Stimulated activated memory B cell treated with anti-CD40 and anti-IgM and Interleukin-4, amounts not matched to agents 10 μg/mL and 1 μg/mL and 100 μg/mL, for 72 hours (primary cell): ENCODE results near the gene LRRC4B.
"Not testable (repeated sequence)": the region's sequence is repeated elsewhere in the genome, so short reads cannot be mapped to it uniquely, and the experiment has no call there.

ENCODE experiments used
- ATAC-seq: fragments of 150-1000 bp; cut with Tn5 transposase; 2 replicates; pipeline ENCODE4 v1.10.0; 2021
- H3K27ac Mint-ChIP-seq: one replicate; pipeline ENCODE4 v1.8.0; 2022; ENCODE audit warnings: mild to moderate bottlenecking, mixed read lengths
- H3K27me3 Mint-ChIP-seq: one replicate; pipeline ENCODE4 v1.8.0; 2022; ENCODE audit warnings: mixed read lengths
- H3K36me3 Mint-ChIP-seq: one replicate; pipeline ENCODE4 v1.8.0; 2022; ENCODE audit warnings: mixed read lengths
- H3K4me1 Mint-ChIP-seq: one replicate; pipeline ENCODE4 v1.8.0; 2022; ENCODE audit warnings: mixed read lengths
- H3K4me3 Mint-ChIP-seq: one replicate; pipeline ENCODE4 v1.8.0; 2022; ENCODE audit warnings: mild to moderate bottlenecking, moderate library complexity, mixed read lengths
- H3K9me3 Mint-ChIP-seq: one replicate; pipeline ENCODE4 v1.8.0; 2022; ENCODE audit warnings: mixed read lengths

The LRRC4B gene

DNA sequence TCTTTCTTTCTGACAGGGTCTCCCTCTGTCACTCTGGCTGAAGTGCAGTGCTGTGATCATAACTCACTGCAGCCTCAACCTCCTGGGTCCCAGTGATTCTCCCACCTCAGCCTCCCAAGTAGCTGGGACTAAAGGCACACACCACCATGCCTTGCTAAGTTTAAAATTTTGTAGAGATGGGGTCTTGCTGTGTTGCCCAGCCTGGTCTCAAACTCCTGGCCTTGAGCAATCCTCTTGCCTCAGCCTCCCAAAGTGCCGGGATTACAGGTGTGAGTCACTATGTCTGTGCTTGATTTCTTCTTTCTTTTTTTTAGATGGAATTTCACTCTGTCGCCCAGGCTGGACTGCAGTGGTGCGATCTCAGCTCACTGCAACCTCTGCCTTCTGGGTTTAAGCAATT, 40.2 kb downstream of the LRRC4B start:
- not testable (repeated sequence) for H3K4me3 Mint-ChIP-seq, H3K9me3 Mint-ChIP-seq, H3K36me3 Mint-ChIP-seq, H3K27ac Mint-ChIP-seq, ATAC-seq, H3K4me1 Mint-ChIP-seq
- peaks cover 50% of the 10 kb centered on the region for H3K27me3 Mint-ChIP-seq

DNA sequence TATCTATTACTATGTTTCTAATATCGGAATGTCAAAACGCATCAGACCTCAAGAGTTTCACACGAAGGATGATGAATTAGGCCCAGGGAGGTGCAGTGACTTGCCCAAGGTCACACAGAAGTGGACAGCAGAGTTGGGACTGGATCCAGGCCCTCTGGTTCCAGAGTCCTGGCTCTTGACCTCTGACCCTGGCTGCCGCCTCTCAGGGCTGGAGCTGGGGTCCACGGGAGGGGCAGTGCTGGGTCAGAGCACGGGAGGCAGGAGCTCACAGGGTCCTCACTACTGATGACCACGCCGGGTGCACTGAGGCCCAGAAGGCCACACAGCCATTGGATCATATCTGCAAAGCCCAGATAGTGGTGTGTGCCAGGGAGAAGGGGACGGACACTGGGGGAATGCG, 45.4 kb downstream of the LRRC4B start:
- H3K27me3 Mint-ChIP-seq: peaks cover 7% of the 10 kb centered on the region
- H3K27ac Mint-ChIP-seq: no peak overlapping the region
- H3K4me1 Mint-ChIP-seq: no peaks in the 10 kb centered on the region
- no peak overlapping the region for H3K4me3 Mint-ChIP-seq
- ATAC-seq: no peak
- no peaks in the 10 kb centered on the region for H3K36me3 Mint-ChIP-seq
- no peaks in the 10 kb centered on the region for H3K9me3 Mint-ChIP-seq

DNA sequence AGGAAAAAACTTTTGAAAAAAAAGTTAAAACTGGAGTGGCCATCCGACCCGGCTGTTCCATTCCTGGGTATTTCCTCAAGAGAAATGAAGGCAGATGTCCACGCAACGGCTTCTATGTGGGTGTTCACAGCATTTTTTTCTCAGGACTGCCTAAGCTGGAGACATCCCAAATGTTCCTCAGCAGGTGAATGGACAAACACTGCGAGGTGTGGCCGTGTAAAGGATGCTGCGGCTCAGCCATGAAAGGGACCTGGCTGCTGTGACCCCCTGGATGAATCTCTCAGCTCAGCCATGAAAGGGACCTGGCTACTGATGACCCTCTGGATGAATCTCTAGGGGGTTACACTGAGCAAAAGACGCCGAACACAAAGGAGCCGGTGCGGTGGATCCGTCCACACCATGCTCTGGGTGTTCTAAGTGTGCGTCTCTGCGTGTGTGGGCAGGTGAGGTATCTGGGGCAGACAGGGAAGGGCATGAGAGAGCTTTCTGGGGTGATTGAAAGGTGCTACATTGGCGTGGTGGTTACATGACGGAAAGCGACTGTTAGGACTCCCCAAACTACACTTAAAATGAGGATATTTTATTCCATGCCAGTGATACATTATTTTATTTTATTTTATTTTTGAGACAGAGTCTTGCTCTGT, 47.3 kb downstream of the LRRC4B start:
- H3K27me3 Mint-ChIP-seq: peaks cover 5% of the 10 kb centered on the region
- no peaks in the 10 kb centered on the region for H3K9me3 Mint-ChIP-seq
- H3K4me1 Mint-ChIP-seq: no peaks in the 10 kb centered on the region
- H3K4me3 Mint-ChIP-seq: no peak overlapping the region
- no peak for ATAC-seq
- H3K27ac Mint-ChIP-seq: no peak overlapping the region
- H3K36me3 Mint-ChIP-seq: no peaks in the 10 kb centered on the region

DNA sequence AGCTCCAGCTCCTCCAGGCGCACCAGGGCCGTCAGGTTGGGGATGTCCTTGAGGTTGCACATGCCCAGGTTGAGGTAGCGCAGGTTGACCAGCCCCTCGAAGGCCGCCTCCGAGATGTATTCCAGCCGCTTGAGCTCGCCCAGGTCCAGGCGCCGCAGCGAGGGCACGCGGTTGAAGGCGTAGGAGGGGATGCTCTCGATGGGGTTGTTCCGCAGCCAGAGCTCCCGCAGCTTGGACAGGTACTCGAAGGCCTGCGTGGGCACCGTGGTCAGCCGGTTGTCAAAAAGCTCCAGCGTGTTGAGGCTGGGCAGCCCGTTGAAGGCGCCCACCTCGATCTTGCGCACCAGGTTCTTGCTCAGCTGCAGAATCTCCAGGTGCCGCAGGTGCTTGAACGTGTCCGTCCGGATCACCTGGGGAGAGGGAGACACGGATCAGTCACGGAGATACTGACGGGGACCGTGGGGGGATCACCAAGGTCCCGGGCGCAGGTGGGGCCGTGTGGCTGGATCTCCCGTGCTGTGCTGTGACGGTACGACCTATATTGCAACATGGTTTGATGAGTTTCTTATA, 49.1 kb downstream of the LRRC4B start:
- no peaks in the 10 kb centered on the region for H3K36me3 Mint-ChIP-seq
- no peak overlapping the region for H3K27ac Mint-ChIP-seq
- no peak overlapping the region for H3K4me3 Mint-ChIP-seq
- ATAC-seq: no peak
- peaks cover 19% of the 10 kb centered on the region for H3K27me3 Mint-ChIP-seq
- H3K9me3 Mint-ChIP-seq: no peaks in the 10 kb centered on the region
- no peaks in the 10 kb centered on the region for H3K4me1 Mint-ChIP-seq

DNA sequence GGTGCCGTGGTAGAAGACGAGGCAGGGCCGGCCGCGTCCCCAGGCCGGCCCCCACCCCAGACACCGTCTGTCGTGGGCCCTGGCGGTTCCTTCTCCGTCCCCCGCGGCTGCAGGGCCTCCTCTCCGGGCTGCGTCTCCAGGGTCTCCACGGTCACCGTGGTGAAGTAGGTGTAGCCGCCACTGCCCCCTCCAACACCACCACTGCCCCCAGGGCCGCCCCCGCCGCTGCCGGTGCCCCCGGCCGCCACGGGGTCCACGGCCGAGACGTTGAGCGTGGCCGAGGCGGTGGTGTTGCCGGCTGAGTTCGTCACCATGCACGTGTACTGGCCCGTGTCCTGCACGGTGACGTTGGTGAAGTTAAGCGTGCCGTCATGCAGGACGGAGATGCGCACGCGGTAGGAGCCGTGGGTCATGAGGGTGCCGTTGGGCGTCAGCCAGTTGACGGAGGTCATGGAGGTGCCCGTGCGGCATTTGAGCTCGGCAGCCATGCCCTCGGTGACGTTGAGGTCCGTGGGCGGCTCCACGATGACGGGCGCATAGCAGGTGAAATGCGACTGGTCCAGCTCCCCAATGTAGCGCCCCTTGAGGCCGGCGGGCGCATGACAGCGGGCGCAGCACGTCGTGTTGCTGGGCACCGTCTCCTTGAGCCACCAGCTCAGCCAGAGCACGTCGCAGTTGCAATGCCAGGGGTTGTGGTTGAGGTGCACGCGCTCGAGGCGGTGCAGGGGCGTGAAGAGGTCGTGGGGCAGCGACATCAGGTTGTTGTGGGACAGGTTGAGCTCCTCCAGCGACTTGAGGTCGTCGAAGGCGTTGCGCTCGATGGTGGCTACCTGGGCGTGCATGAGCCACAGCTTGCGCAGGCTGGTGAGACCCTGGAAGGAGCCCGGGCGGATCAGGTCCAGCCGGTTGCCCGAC, 49.9 kb downstream of the LRRC4B start:
- no peaks in the 10 kb centered on the region for H3K4me1 Mint-ChIP-seq
- H3K27ac Mint-ChIP-seq: no peak overlapping the region
- no peaks in the 10 kb centered on the region for H3K36me3 Mint-ChIP-seq
- no peaks in the 10 kb centered on the region for H3K9me3 Mint-ChIP-seq
- ATAC-seq: peak; percentile 7
- H3K4me3 Mint-ChIP-seq: no peak overlapping the region
- H3K27me3 Mint-ChIP-seq: peaks cover 26% of the 10 kb centered on the region

DNA sequence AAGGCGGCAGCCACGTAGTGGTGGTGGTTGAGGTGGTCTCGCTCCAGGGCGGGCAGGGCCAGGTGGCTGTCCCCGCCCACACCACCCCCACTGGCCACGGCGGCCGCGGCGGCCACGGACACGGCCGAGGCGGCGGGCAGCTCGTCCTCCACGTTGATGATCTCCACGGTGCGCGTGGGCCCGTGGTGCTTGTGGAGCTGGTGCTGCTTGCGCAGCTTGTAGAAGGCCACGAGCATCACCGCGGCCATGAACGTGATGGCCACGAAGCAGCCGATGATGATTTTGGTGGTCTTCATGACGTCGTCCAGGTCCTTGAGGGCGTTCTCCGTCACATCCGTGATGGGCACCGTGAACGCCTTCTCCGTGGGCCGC, 50.5 kb downstream of the LRRC4B start:
- peaks cover 32% of the 10 kb centered on the region for H3K27me3 Mint-ChIP-seq
- H3K4me1 Mint-ChIP-seq: no peaks in the 10 kb centered on the region
- no peak for ATAC-seq
- H3K36me3 Mint-ChIP-seq: no peaks in the 10 kb centered on the region
- H3K9me3 Mint-ChIP-seq: no peaks in the 10 kb centered on the region
- no peak overlapping the region for H3K4me3 Mint-ChIP-seq
- H3K27ac Mint-ChIP-seq: no peak overlapping the region

DNA sequence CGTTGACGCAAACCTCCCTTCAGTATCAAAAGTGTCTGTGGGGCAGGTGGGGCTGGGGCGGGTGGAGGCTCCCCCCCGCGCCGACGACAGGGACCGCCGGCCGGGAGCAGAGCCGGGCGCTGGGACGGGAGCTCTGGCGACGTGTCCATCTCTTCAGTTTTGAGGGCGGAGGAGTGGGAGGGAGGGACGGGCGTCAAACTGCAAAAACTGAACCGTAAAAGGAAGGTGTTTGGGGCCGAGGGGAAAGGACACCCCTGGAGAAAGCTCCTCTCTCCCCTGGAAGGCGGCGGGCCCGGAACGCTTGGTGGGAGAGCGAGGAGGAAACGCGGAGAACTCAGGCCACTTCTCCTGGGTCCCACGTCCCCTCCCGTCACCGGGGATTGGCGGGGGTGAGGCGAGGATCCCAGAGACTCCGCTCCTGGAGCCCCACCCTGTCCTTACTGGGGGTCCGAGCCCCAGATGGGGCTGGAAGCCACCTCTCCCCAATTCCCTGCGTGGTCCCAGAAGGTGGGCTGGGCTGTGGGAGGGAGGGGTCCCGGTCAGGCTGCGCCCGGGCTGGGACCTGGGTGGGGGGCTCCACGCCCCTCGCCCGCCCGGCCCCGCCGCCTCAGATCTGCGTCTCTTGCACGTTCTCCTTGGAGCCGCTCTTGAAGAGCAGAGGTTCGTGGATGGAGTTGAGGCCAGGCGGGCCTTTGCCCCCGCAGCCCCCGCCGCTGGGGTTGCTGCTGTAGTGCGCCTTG, 51.1 kb downstream of the LRRC4B start:
- H3K9me3 Mint-ChIP-seq: no peaks in the 10 kb centered on the region
- no peaks in the 10 kb centered on the region for H3K36me3 Mint-ChIP-seq
- no peak overlapping the region for H3K4me3 Mint-ChIP-seq
- ATAC-seq: no peak
- H3K4me1 Mint-ChIP-seq: no peaks in the 10 kb centered on the region
- H3K27ac Mint-ChIP-seq: no peak overlapping the region
- H3K27me3 Mint-ChIP-seq: peaks cover 32% of the 10 kb centered on the region

DNA sequence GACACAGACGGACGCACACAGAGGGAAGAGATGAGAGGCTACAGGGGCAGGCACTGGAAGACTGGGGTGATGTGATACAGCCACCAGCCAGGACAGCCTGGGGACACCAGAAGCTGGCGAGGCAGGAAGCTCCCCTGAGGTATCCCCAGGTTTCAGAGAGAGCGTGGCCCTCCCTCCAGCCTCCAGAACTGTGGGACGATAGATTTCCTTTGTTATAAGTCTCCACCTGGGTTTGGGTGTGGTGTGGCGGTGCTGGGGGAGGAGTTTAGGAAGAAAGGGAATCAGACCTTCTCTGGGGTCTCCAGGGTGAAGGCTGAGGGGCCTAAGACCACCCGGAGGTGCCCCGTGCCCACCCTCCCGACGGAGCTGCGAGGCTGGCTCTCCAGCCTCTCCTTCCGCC, 51.8 kb downstream of the LRRC4B start:
- no peak overlapping the region for H3K27ac Mint-ChIP-seq

DNA sequence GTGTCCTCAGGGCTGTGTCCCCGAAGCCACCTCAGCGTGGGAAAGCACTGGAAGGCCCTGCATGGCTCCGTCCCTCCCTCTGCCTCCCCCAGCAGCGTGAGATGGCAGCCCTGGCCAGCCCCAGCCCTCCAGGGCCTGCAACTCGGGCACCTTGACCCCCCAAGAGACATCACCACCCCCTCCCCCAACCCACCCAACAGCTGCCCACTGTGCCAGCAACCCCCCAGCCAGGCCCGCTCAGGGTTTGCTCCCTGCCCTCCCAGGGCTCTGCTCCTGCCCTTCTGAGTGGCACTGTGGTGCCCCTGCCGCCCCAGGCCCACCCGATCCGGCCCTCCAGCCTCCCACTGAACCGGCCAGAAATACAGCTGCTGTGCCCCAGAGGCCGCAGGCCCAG, 53.1 kb downstream of the LRRC4B start:
- H3K36me3 Mint-ChIP-seq: no peaks in the 10 kb centered on the region
- no peak overlapping the region for H3K4me3 Mint-ChIP-seq
- peaks cover 2% of the 10 kb centered on the region for H3K9me3 Mint-ChIP-seq

More for the DNA sequence above, 51.8 kb downstream of the LRRC4B start:
- no peak overlapping the region for H3K4me3 Mint-ChIP-seq
- no peaks in the 10 kb centered on the region for H3K36me3 Mint-ChIP-seq
- no peak for ATAC-seq
- H3K9me3 Mint-ChIP-seq: peaks cover under 1% of the 10 kb centered on the region
- peaks cover 32% of the 10 kb centered on the region for H3K27me3 Mint-ChIP-seq
- peaks cover 6% of the 10 kb centered on the region for H3K4me1 Mint-ChIP-seq

DNA sequence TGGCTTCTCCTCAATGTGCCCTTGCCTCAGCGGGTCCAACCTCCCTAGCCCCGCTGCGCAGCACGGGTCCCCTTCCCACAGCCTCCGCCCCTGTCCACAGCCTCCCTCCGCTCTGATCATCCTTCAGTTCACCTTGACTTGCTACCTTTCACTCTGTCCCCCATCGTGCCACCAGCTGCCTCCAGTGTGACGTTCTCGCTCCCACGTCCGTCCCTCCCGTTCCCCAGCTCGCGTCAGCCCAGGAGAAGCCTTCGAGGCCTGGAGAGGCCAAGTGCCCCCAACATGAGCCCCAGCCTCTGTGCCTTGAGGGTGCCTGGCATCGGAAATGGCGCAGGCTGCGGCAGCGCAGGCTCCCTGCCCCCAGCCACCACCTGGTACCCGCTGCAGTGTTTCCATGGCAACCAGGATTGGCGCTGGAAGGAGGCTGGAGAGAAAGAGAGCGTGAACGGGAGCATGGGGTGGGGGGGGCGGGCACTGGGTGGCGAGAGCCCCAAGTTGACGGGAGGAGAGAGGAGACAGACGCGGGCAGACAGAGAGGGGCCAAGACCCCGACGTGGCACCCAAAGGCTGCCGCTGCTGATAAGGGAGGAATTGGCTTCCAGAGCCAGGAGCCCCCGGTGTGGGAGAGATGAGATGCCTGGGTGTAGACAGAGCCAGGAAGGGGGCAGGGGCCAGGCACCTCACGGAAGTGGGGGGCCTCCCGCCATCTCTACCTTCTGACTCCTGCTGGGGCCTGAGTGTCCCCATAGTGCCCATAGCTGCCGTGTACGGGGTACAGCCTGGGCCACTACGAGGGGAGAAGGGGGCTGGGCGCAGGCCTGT, 53.7 kb downstream of the LRRC4B start:
- no peak overlapping the region for H3K4me3 Mint-ChIP-seq

More for the DNA sequence above, 53.1 kb downstream of the LRRC4B start:
- no peak for ATAC-seq
- Mint-ChIP-seq H3K27ac (no peak overlapping the region), H3K27me3 (peaks cover 32% of the 10 kb centered on the region), H3K4me1 (peaks cover 17% of the 10 kb centered on the region)

DNA sequence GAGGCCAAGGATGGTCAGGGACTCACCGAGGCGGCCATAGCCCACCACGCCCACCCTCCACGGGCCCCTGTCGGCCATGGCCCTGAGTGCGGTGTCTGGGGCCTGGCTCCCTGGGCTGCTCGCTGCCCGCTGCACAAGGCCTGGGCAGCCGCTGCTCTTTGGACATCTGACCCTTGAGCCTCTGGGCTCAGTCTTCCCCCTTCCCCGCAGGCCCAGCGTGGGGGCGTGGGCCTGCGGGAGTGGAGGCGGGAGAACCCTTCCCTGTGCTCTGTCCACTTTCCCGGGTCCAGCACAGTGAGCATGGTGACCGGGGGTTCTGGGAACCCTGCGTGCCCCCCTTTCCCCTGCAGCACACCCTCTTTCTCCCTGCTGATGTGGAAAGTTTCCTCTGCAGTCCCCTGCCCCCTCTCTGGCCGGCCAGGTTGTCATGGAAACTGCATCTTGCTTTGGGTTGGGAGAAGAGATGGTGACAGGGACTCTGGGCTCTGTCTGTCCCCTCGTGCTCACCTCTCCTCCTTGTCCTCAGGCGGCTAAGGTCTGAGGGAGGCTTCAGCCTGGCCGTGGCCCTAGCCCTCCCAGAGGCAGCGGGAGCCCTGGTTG, 54.4 kb downstream of the LRRC4B start, which contains the start of gene ASPDH:
Gene ASPDH (minus strand): TSS at position 168 of the 600 bp plus-strand sequence. CDS start 90 bp downstream, at position 78.
- peaks cover 2% of the 10 kb centered on the region for H3K9me3 Mint-ChIP-seq
- no peak within 1 kb of the TSS for H3K27ac Mint-ChIP-seq
- peaks cover 32% of the 10 kb centered on the region for H3K27me3 Mint-ChIP-seq
- no peaks in the 10 kb centered on the region for H3K36me3 Mint-ChIP-seq
- no peak within 1 kb of the TSS for H3K4me3 Mint-ChIP-seq
- ATAC-seq: no peak
- H3K4me1 Mint-ChIP-seq: peaks cover 24% of the 10 kb centered on the region

More for the DNA sequence above, 53.7 kb downstream of the LRRC4B start:
- H3K27ac Mint-ChIP-seq: no peak overlapping the region
- peaks cover 2% of the 10 kb centered on the region for H3K9me3 Mint-ChIP-seq
- peaks cover 17% of the 10 kb centered on the region for H3K4me1 Mint-ChIP-seq
- peaks cover 32% of the 10 kb centered on the region for H3K27me3 Mint-ChIP-seq
- H3K36me3 Mint-ChIP-seq: no peaks in the 10 kb centered on the region
- no peak for ATAC-seq

DNA sequence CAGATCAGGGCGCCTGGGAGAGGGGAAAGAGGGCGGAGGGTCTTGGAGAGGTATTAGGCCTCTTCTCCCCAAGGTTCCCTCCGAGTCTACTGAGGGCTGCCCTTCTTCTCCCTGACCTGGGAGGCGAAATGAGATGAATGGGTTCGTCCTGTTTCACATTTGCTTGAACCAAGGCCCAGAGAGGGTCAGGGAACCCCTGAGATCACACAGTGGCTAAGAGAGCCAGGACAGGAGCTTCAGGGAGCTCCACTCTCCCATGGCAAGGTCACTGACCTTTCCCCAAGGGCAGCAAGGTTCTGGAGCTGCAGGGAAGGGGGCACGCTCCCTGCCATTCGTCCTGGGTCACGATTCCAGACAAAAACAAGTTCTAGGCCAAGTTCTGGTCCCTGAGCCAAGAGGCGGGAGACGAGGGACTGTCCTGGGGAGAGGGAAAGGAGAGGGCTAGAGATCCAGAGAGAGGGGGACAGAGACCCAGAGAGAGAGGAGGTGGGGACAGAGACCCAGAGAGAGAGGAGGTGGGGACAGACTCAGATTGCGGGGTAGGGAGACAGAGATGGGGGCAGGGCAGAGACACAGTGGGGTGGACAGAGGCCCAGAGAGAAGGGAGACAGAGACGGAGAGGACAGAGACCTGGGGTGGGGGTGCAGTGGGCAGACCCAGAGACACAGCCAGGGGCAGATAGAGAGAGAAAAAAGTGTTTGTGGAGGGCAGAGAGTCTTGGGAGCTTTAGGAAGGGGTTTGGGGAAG, 55.1 kb downstream of the LRRC4B start:
- Mint-ChIP-seq H3K9me3 (peaks cover 2% of the 10 kb centered on the region), H3K4me1 (peaks cover 28% of the 10 kb centered on the region), H3K27ac (no peak overlapping the region), H3K27me3 (peaks cover 32% of the 10 kb centered on the region), H3K4me3 (no peak overlapping the region), H3K36me3 (peaks cover 1% of the 10 kb centered on the region)
- no peak for ATAC-seq

DNA sequence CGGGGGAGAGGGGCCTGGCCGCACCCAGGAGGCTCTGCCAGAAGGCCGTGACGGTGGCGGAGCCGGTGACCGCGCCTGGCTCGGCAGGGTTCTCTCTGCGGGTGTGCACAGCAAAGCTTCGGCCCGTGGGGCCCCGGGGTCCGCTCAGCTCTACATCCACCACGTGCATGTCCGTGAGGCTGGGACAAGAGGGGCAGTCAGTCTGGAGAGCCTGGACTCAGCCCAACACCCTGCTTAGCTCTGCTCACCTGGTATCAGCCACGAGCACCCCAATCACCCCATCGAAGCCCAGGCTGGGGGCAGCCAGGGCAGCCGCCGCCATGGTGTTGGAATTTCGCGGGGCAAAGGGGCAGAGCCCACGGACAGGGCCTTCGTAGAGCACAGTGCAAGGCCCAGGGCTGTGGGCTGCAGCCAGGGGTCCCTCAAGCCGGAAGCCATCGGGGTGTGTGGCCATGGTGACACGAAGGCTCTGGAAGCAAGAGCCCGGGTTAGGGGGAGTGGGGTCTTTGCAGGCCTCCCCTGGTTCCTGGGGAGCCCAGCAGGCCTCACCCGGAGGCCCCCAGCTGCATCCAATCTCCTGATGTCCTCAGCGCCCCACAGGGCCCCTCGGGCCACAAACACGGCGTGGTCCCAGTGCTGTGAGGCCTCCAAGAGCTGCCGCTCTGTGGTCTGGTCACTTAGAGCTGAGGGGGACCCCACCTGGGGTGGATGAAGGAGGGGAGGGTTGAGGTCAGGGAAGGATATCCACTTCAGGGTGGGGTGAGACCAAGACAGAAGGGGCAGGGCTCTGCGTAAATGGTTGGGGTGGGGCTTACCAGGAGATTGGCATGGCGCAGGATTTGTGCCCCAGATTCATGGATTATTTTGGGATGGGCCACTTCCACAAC, 55.9 kb downstream of the LRRC4B start:
- peaks cover 9% of the 10 kb centered on the region for H3K36me3 Mint-ChIP-seq
- H3K4me3 Mint-ChIP-seq: no peak overlapping the region
- ATAC-seq: no peak
- peaks cover 28% of the 10 kb centered on the region for H3K4me1 Mint-ChIP-seq
- peaks cover 32% of the 10 kb centered on the region for H3K27me3 Mint-ChIP-seq
- H3K27ac Mint-ChIP-seq: peak overlapping the region; percentile 89
- H3K9me3 Mint-ChIP-seq: peaks cover 2% of the 10 kb centered on the region
